HG03135 (cell line): Measurements from ENCODE around the gene SUPV3L1.
"Not testable (repeated sequence)": the region's sequence is repeated elsewhere in the genome, so short reads cannot be mapped to it uniquely, and the experiment has no call there.

ENCODE experiments used
- ATAC-seq: cut with Tn5 transposase; IDR thresholded peaks from one replicate; pipeline ENCODE4 v1.9.1; 2021; ENCODE audit warnings: mild to moderate bottlenecking, moderate library complexity; ENCODE audit not compliant: unreplicated experiment

The SUPV3L1 gene

GRCh38 chr10:69179743-69180524, at the start of gene SUPV3L1:
Gene SUPV3L1 (plus strand): TSS chr10:69180234. CDS start chr10:69180292, 58 bp downstream.
- peak; percentile 84 for ATAC-seq

GRCh38 chr10:69130251-69130650, 49.8 kb upstream of the SUPV3L1 start:
- no peak for ATAC-seq

- ATAC-seq = no peak
These were observed 40.1 kb upstream of the SUPV3L1 start for GRCh38 chr10:69139961-69140360.

GRCh38 chr10:69141304-69141703, 38.7 kb upstream of the SUPV3L1 start:
- ATAC-seq = no peak

GRCh38 chr10:69142074-69142473, 38.0 kb upstream of the SUPV3L1 start:
- not testable (repeated sequence) for ATAC-seq

- no peak for ATAC-seq
These were observed 37.1 kb upstream of the SUPV3L1 start for GRCh38 chr10:69142983-69143382.

- no peak for ATAC-seq
These were observed 34.7 kb upstream of the SUPV3L1 start for GRCh38 chr10:69145329-69145728.

- ATAC-seq = no peak
These were observed 34.2 kb upstream of the SUPV3L1 start for GRCh38 chr10:69145864-69146263.

GRCh38 chr10:69146759-69147158, 33.3 kb upstream of the SUPV3L1 start:
- ATAC-seq = no peak

- no peak for ATAC-seq
These were observed 28.1 kb upstream of the SUPV3L1 start for GRCh38 chr10:69151984-69152383.

- ATAC-seq = no peak
These were observed 26.8 kb upstream of the SUPV3L1 start for GRCh38 chr10:69153227-69153626.

GRCh38 chr10:69160809-69161241, 19.2 kb upstream of the SUPV3L1 start:
- no peak for ATAC-seq

GRCh38 chr10:69168493-69168892, 11.5 kb upstream of the SUPV3L1 start:
- ATAC-seq = no peak

- ATAC-seq = no peak
These were observed 7.6 kb upstream of the SUPV3L1 start for GRCh38 chr10:69172241-69172982.

- not testable (repeated sequence) for ATAC-seq
These were observed 4.7 kb upstream of the SUPV3L1 start for GRCh38 chr10:69175326-69175725.

GRCh38 chr10:69176823-69177222, 3.2 kb upstream of the SUPV3L1 start:
- no peak for ATAC-seq

- ATAC-seq = peak; percentile 25
These were observed 818 bp upstream of the SUPV3L1 start for GRCh38 chr10:69179089-69179742.

GRCh38 chr10:69180525-69181204, 631 bp downstream of the SUPV3L1 start:
- no peak for ATAC-seq

- ATAC-seq = no peak
These were observed 1.4 kb downstream of the SUPV3L1 start for GRCh38 chr10:69181433-69181832.

GRCh38 chr10:69182005-69182404, 2.0 kb downstream of the SUPV3L1 start:
- no peak for ATAC-seq

- ATAC-seq = no peak
These were observed 6.5 kb downstream of the SUPV3L1 start for GRCh38 chr10:69186524-69186923.
